GM18870 (cell line): ENCODE results near the gene MAN2B2.

Experiments used
- ATAC-seq: cut with Tn5 transposase; IDR thresholded peaks from one replicate; pipeline ENCODE4 v1.9.1; 2021; ENCODE audit warnings: moderate library complexity; ENCODE audit not compliant: unreplicated experiment

The MAN2B2 gene

DNA sequence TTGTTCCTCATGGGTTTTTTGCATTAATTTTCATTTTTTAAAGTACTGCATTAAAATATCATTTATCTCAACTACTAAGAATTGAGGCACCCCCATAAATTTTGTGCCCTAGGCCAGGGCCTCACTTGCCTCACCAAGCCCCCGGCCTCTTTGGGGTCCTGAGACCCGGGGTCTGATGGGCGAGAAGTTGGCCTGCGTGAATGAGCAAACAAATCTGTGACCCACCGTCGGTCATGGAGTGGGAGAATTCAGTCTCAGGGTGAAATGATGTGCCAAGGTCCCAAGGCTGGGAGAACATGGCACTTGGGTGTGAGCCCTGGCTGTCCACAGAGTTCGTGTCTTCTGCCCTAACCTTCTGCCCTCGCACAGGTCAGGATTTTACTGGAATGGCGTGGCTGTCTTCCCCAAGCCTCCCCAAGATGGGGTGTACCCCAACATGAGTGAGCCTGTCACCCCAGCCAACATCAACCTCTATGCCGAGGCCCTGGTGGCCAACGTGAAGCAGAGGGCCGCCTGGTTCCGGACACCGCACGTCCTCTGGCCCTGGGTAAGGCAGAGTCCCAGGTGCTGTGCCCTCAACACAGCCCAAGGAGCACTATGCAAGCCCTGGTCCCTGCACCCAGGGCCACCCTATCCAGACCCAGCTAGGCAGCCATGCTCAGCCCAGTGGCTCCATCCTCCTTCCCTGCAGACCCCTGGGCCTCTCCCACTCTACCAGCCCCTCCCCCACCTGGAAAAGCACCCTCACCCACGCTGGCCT, 18.0 kb downstream of the MAN2B2 start:
- no peak for ATAC-seq

DNA sequence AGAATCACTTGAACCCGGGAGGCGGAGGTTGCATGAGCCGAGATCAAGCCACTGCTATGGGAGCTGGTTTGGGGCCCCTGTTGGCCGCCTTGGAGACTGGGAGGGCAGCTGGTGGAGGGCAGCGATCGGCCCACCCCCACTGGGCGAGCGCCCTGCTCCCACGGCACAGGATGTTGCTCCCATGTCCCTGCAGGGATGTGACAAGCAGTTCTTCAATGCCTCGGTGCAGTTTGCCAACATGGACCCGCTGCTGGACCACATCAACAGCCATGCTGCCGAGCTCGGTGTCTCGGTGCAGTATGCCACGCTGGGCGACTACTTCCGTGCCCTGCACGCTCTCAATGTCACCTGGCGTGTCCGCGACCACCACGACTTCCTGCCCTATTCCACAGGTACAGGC, 19.4 kb downstream of the MAN2B2 start:
- no peak for ATAC-seq

DNA sequence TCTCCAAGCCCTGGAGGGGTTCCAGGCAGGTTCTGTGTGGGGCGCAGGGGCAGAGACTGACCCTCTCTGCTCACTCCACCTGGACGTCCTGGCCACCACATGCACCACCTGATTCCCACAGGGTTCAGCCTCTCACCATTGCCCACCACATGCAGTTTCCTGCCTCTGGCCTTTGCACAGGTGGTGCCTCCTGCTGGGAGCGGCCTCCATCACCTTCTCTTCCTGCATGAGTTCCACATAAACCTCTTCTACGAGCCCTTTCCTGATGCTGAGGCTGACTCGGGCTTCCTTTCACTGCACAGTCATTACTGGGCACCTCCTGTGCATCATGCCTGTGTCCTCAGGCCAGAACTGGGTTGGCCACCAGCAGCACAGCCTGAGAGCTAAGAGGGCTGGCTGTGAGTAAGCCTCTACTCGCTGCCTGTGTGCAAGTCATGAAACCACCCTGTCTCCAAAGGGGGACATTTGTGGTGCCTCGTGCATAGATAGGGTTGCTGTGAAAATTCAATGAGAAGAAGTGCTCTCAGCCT, 19.9 kb downstream of the MAN2B2 start:
- ATAC-seq, result no peak

DNA sequence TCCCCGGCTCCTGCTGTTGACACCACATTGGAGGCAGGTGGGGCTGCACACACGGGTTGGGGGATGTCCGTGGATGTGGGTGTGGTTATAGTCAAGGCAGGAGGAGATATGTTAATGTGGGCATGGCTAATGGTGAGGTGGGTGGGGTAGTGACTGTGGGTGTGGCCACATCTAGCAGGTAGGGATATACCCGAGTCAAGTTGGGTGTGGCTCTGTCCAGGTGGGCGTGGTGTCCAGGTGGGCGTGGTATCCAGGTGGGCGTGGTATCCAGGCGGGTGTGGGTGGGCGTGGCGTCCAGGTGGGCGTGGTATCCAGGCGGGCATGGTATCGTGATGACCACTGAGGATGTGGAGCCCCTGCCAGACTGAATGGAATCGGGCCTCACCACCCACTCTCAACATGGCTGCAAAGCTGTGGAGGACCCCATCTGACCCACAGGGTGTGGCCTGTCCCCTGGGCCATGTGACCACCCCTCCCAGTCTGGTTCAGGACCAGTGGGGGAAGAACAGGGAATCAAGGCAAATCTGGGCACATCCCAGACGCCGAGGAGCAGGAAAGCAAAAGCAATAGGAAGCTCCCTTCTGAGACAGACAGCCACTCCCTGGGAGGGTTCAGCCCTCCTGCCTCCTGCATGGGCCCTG, 21.0 kb downstream of the MAN2B2 start:
- ATAC-seq, result no peak

DNA sequence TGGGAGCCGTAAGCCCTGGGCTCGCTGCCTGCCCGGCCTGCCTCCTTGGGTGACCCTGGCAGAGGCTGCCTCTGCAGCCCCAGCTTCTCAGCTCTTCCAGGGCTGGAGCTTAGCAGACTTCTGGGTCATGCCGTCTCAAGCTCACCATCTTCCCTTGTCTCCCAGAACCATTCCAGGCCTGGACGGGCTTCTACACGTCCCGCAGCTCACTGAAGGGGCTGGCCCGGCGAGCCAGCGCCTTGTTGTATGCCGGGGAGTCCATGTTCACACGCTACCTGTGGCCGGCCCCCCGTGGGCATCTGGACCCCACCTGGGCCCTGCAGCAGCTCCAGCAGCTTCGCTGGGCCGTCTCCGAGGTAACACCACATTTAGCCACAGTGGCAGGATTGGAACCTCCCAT, 22.0 kb downstream of the MAN2B2 start:
- no peak for ATAC-seq

DNA sequence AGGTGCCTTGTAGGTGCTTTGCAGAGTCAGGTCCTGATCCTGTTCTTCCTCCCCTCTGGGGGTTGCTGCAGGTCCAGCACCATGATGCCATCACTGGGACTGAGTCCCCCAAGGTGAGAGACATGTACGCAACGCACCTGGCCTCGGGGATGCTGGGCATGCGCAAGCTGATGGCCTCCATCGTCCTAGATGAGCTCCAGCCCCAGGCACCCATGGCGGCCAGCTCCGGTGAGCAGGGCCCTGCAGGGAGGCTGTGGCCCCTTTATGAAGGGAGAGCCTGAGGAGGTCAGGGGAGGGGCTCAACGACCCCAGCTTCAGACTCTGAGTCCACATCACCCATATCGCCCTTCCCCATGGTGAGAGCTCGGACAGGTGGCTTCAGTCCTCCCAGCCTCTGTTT, 23.1 kb downstream of the MAN2B2 start:
- no peak for ATAC-seq

DNA sequence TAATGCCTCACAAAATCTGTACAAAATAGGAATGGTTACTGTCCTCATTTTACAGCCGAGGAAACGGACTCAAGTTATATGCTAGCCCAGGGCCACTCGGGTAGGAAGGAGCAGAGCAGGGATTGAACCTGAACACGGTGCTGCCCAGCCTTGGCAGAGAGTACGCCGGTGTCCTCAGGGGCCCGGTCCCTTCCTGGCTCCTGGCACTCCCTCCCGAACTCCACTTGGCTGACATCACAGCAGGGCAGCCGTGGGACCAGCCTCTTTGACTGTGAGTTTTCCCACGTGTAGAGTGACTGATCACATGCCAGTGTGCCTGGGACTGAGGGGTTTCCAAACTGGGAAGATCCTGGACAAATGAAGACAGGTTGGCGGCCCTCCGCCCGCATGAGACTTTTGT, 23.7 kb downstream of the MAN2B2 start:
- no peak for ATAC-seq

DNA sequence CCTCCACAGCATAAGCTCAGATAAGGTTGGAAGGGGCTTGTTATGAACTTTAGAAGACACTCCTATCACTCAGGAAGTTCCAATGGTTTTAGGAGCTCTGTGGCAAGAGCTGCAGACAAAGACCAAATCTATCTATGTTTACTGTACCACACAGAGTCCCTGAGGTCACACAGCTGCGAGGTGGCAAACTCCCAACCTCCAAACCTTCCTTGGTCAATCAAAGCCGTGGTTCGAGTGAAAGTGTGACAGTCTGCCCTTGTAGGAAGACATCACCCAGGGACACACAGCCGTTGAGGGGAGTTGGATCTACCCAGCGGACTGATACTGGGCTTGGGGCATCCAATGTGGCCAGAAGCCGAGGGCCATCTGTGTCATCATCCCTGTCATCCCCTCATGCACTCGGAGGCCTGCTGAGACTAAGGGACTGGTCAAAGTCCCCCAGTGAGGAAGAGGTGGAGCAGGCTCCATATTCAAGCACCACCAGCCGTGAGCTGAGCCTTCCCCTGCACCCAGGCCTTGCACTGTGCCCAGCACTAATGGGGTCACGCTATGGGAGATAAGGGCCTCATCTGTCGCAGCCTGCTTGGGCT, 26.8 kb downstream of the MAN2B2 start:
- ATAC-seq, result no peak

DNA sequence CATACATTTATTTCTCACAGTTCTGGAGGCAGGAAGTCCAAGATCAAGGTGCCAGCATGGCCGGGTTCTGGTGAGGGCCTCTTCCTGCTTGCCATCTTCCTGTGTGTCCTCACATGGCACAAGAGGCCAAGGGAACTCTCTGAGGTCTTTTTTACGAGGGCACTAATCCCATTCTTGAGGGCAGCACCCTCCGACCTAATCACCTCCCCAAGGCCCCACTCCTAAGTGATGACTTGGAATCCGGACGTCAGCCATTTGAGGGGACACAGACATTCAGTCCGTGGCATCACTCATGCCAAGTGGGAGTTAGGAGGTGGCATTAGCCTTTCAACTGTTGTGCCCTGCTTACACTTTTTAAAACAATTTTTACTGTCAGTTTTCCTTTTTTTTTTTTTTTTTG, 27.3 kb downstream of the MAN2B2 start:
- ATAC-seq, result no peak

DNA sequence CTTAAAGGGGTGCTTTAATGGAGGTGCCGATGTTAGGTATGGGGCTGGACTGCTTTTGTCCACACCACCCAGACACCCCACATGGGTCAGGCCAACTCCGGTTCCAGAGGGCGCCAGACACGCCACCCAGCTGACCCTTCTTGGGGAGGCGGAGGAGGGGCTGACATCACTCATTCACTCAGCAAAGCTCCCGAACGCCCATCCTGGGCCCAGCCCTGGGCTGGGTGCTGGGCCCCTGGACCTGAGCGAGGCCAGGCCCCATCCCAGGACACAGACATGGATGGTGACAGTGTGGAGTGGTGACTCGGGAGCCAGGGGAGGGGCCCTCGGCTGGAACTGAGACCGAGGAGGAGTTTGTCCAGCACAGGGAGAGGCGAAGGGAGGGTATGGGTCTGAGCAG, 28.1 kb downstream of the MAN2B2 start:
- no peak for ATAC-seq

DNA sequence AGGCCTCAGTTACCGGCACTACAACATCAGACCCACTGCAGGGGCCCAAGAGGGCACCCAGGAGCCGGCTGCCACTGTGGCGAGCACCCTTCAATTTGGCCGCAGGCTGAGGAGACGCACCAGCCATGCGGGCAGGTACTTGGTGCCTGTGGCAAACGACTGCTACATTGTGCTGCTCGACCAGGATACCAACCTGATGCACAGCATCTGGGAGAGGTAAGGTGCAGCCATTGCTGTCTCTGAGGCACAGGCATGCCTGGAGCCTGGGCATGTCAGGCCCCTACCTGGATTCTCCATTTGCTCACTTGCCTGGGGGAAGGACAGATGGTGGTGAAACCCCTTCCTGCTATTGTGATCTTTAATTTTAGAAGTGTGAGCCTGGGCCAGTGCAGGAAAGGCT, 30.1 kb downstream of the MAN2B2 start:
- no peak for ATAC-seq

DNA sequence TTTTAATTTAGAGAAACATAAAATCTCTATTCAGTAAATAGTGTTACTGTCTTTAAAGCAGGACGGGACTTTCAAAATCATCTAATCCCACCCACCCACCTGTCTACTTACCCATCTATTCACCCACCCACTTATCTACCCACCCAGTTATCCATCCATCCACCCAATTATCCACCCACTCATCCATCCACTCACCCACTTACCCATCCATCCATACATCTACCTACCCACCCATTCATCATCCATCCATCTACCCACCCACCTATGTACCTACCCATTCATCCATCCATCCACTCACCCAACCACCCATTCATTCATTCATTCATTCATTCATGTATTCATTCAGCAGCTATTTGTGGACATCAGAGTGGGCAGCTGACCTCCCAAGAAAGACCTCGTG, 30.6 kb downstream of the MAN2B2 start:
- ATAC-seq, result no peak

DNA sequence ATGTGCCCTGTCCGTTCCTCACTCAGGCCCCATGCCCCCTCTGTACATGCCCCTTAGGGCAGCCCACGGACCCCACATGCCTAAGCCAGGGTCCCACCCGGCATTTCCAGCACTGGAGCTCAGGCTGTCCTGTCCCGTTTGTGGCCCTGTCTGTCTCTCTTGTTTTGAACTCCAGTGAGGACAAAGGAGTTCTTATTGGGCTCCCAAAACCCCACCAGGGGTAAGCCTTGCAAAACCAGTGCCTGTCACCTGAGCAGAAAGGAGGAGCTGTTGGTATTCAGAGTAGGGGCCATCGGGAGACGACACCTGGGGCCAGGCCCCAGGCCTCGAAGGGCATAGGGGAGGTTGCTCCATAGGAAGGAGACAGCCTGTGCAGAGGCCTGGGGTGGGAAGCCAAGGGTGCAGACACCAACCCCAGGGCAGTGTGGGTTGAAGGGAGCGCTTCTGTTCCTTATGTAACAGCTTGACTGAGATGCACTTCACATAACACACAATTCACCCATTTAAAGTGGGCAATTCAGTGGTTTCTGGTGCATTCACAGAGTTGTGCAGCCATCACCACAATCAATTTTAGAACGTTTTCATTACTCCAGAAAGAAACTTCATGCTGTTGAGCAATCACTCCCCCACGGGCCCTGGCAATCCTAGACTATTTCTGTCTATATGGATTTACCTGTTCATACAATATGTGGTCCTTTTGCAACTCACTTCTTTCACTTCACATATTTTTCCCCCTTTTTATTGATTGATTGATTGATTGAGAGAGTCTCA, 31.7 kb downstream of the MAN2B2 start:
- ATAC-seq, result no peak

DNA sequence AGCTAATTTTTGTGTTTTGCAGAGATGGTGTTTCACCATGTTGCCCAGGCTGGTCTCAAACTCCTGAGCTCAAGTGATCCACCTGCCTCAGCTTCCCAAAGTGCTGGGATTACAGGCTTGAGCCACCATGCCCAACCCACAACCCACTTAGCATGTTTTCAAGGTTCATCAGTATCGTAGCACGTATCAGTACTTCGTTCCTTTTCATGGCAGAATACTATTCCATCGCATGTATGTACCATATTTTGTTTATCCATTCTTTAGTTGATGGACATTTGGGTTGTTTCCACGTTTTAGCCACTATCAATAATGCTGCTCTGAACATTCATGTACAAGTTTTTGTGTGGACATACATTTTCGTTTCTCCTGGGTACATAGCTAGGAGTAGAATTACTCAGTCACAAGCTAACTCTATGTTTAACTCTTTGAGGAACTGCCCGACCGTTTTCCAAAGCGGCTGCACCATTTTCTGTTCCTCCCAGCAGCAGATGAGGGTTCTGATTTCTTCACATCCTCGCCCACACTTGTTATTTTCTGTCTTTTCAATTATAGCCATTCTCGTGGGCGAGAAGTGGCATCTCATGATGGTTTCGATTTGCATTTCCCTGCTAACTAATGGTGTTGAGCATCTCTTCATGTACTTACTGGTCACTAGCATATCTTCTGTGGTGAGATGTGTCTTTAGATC, 32.5 kb downstream of the MAN2B2 start:
- no peak for ATAC-seq

DNA sequence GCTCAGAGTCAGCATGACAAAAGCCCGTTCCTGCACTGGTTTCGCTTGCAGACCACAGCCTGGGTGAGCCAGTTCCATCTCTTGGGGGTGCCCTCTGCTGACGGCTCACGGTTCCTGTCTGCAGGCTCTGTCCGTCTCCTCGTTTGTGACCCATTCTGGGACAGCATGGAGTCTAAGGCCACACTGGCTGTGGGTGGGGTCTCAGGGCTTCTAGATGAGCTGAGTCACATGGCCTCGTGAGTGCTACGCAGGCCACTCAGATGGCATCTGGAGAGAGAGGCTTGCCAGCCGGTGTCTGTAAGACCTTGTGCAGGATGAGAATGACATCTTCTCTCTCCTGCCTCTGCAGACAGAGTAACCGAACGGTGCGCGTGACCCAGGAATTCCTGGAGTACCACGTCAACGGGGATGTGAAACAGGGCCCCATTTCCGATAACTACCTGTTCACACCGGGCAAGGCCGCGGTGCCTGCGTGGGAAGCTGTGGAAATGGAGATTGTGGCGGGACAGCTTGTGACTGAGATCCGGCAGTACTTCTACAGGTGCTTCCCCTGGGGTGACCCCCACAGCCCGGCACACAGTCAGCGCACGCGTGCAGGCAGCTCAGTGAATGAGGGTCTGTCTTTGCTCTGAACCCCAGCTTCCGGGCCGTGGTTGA, 33.9 kb downstream of the MAN2B2 start:
- no peak for ATAC-seq

DNA sequence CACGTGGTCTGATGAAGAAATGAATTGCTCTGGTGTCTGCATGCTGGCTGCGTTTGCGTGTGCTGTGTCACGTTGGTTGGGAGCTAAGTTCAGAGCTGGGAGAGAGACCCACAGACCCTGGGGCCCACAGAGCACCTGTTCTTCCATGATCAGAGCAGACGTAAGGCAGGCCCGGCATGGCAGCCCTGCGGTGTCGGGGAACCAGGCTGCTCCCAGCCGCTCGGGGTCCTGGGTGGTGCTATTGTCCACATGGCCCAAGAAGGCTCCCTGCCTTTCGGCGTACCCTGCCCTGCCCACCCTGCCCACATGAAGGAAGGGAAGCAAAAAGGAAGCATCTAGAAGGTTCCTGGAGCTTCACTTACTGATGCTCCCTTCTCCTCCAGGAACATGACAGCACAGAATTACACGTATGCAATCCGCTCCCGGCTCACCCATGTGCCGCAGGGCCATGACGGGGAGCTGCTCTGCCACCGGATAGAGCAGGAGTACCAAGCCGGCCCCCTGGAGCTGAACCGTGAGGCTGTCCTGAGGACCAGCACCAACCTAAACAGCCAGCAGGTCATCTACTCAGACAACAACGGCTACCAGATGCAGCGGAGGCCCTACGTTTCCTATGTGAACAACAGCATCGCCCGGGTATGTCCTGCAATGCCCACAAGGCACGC, 34.6 kb downstream of the MAN2B2 start:
- ATAC-seq, result no peak

DNA sequence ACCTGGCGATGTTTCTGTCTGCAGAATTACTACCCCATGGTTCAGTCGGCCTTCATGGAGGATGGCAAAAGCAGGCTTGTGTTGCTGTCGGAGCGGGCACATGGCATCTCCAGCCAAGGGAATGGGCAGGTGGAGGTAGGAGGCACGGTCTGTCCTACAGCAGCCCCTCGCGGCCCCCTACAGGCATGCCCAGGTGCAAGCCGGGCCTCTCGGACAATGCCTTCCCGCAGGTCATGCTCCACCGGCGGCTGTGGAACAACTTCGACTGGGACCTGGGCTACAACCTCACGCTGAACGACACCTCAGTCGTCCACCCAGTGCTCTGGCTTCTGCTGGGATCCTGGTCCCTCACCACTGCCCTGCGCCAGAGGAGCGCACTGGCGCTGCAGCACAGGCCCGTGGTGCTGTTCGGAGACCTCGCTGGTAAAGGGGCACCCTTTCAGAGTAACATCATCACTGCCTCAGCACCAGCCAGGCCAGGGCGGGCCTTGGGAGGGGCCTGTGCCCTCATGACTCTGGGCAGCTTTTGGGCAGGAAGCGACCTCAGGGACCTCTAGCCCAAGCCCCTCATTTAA, 36.0 kb downstream of the MAN2B2 start:
- no peak for ATAC-seq

DNA sequence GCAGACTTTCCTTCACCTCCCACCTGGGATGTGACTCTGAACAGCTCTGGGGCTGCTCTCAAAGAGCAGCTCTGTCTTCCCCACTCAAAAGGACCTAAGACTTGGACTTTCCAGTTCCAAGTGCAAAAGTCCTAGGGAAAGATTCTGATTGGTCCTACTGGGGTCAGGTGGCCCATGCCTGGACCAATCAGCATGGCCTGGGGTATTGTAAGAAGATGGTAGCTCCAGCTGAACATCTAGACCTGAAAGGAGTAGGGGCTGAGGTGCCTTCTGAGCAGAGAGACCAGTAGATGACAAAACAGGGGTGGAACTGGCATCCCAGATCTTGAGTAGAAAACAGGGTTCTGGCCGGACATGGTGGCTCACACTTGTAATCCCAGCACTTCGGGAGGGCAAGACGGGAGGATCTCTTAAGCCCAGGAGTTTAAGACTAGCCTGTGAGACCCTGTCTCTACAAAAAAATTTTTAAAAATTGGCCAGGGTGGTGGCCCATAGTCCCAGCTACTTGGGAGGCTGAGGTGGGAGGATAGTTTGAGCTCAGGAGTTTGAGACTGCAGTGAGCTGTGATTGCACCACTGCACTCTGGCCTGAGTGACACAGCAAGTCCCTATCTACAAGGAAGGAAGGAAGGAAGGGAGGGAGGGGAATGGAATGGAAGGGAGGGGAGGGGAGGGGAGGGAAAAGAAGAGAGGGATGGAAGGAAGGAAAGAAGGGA, 38.1 kb downstream of the MAN2B2 start:
- no peak for ATAC-seq
